ENCODE data around the gene MORN5.

Gene MORN5

DNA sequence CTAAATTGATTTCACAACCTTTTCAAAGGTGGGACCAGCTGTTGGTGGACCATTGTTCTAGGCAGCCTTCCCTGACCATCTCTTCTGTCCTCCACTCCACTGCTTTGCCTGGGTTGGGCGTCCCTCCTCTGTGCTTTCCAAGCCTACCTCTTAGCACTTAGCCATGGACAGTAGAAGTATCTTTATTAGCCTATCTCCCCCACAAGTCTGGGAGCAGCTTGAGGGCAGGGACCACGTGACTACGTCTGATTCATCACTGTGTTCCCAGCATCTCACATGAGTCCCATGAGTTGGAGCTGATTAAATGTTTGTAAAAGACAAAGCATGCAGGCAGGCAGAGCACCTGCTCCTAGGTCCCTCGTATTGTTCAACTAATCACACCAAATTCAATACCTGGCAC, 20.9 kb downstream of the MORN5 start:
- no peak for DNase-seq (ENCODE audit: low read depth)
- TF ChIP-seq, protein P1, sequence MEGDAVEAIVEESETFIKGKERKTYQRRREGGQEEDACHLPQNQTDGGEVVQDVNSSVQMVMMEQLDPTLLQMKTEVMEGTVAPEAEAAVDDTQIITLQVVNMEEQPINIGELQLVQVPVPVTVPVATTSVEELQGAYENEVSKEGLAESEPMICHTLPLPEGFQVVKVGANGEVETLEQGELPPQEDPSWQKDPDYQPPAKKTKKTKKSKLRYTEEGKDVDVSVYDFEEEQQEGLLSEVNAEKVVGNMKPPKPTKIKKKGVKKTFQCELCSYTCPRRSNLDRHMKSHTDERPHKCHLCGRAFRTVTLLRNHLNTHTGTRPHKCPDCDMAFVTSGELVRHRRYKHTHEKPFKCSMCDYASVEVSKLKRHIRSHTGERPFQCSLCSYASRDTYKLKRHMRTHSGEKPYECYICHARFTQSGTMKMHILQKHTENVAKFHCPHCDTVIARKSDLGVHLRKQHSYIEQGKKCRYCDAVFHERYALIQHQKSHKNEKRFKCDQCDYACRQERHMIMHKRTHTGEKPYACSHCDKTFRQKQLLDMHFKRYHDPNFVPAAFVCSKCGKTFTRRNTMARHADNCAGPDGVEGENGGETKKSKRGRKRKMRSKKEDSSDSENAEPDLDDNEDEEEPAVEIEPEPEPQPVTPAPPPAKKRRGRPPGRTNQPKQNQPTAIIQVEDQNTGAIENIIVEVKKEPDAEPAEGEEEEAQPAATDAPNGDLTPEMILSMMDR (IDR thresholded peaks at IDR 0.05; ENCODE audit: low read depth, low read length, missing control alignments): no peak
- no peak overlapping the region for H3K4me3 ChIP-seq (ENCODE audit: low read depth, low read length)

- no peak overlapping the region for H3K4me3 ChIP-seq (ENCODE audit: low read depth, low read length)
- TF ChIP-seq, protein P1 (IDR thresholded peaks at IDR 0.05; ENCODE audit: low read depth, low read length, missing control alignments): no peak
- no peak for DNase-seq (ENCODE audit: low read depth)
Measured at GRCh38 chr9:122183501-122183900, 23.8 kb downstream of the MORN5 start.

- no peak for DNase-seq (ENCODE audit: low read depth)
- H3K4me3 ChIP-seq (ENCODE audit: low read depth, low read length): no peak overlapping the region
- TF ChIP-seq, protein P1 (IDR thresholded peaks at IDR 0.05; ENCODE audit: low read depth, low read length, missing control alignments): no peak
Measured at GRCh38 chr9:122184551-122184950, 24.8 kb downstream of the MORN5 start.

DNA sequence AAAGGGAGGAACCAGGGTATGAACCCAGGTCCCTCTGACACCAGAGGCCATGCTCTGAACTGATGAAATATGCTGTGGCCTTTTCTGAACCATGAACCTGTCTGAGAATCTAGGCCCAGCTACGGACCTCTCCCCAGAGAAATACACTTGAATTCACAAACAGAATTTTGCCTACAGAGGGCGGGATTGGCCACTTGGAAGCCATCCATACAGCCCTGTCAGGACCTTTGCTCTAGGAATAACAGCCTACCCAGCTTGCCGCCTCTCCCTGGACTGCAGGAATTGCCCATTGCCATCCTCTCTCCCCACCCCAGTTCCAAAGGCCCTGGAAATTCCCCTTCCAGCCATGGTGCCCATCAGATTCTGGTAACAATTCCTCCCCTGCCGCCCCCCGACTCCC, 26.6 kb downstream of the MORN5 start:
- TF ChIP-seq, protein P1 (IDR thresholded peaks at IDR 0.05; ENCODE audit: low read depth, low read length, missing control alignments): no peak
- no peak overlapping the region for H3K4me3 ChIP-seq (ENCODE audit: low read depth, low read length)
- no peak for DNase-seq (ENCODE audit: low read depth)

GRCh38 chr9:122186777-122187470, 27.2 kb downstream of the MORN5 start:
- no peak for DNase-seq (ENCODE audit: low read depth)
- TF ChIP-seq, protein P1 (IDR thresholded peaks at IDR 0.05; ENCODE audit: low read depth, low read length, missing control alignments): no peak
- no peak overlapping the region for H3K4me3 ChIP-seq (ENCODE audit: low read depth, low read length)

DNA sequence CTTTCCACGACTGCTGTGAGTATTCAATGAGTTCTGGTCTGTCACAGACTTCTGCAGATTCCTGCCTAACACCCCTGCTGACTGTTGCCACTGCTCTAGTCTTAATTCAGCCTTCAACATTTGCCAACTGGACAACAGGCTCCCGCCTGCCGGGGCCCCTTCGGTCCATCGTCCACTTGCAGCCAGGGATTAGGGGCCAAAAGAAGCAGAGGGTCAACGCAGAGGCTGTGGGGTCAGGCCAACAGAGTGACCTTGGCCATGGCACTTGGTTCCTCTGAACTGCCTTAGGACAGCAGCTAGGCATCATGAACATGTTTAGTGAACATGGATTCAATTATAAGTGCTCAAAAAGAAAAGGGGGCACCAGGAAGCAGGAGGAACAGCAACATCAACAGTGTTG, 28.7 kb downstream of the MORN5 start:
- no peak overlapping the region for H3K4me3 ChIP-seq (ENCODE audit: low read depth, low read length)
- no peak for DNase-seq (ENCODE audit: low read depth)
- TF ChIP-seq, protein P1 (IDR thresholded peaks at IDR 0.05; ENCODE audit: low read depth, low read length, missing control alignments): no peak

All from GM12864 (cell line).